ENCODE data around the gene SULT1C3. TPM values are rescaled to one million over a fixed set of nuclear protein-coding genes. Genes with fewer than 3 reads are reported as not detected.

SULT1C3 gene
- total RNA-seq = not detected

DNA sequence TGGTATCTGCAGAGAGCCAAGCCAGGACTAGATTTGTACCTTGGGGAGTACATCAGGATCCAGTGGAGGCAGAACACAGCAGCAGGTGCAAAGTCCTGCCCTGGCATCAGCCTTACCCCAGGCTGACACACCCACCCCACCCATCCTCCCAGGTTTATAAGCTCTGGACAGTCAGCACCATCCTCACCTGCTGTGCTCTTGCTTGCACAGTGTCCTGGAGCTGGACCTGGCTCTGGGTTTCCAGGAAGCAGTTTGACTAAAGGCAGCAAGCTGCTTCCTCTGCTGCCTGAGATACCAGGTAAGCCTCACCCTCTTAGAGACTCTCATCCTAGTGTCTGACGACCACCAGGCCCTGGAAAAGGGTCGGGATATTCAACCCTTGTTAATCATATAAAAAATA lies at the start of gene SULT1C3:
Gene SULT1C3 (plus strand): TSS at position 183 of the 400 bp plus-strand sequence. CDS start 7,227 bp downstream, outside the sequence.
- no peak for DNase-seq

DNA sequence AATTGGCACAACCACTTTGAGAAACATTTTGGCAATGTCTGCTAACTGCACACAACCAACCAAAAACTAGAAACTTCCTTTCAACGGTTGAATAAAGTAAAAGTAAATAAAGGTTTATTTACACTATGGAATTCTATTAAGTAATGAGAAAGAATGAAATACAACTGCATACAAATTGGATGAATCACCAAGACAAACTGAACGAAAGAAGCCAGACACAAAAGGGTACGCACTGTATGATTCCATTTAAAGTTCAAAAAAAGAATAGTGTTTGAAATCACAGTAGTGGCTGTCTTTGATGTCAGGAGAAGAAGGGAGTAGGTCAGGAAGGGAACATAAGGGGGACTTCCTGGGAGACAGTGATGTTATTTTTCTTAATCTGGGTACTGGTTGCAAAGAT lies 46.5 kb upstream of the SULT1C3 start:
- DNase-seq = no peak

DNA sequence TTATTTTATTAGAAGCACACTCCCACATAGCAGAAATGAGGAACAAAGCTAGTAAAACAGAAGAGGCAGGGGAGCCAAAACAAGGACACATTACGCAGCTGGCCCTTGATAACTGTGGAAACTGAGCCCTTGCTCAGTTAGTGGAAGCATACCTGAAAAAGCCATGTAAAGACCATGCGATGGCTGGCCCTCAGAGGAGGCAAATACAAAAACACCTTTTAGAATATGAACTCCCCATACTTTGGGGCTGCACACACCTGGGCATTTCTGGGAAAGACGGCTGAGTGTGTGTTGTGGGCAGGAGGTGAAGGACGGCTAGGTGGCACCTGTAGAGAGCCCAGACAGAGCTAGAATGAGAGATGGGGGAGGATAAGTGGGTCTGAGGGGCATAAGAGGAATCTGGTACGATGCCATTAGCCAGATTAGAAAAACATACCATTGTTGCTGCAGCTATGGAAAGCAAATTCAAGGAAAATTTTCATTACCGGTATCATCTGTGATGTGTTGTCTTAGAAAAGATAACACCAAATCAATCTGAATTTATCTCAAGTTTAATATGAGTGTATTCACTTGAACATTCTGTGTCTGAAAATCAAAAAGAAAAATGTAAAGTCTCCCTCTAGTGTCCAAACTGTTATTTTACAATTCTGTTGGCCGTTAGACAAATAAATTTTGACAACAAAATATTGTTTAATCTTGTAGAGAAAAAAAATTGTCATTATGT lies 45.2 kb upstream of the SULT1C3 start:
- DNase-seq = no peak

DNA sequence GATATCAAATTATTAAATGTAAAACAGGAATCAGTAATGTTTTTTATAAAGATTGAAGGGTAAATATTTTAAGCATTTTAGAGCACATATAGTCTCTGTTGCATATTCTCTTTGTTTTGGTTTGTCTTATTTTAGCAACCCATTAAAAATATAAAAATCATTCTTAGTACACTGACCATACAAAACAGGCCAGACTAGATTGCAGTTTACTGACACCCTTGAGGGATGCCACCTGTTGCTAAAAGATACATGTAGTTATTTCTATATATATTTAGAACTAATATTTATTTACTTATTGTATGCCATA lies 44.7 kb upstream of the SULT1C3 start:
- DNase-seq = no peak

DNA sequence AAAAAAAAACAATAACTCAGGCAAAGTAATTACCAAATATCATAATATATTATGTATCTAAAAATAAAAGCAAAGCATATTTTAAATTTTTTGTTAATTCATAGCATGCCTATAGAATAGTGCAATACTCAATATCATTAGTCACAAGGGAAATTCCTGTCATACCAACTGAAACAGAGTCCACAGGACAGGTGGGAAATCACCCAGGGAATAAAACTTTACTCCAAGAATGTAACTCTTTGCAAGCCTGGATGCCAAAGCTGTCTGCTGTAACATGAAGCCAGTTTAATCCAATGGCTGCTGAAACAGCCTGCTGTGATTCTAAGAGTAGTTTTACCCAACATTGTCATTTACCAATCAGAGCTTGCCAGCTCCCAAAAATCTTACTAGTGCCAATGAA lies 40.0 kb upstream of the SULT1C3 start:
- no peak for DNase-seq

DNA sequence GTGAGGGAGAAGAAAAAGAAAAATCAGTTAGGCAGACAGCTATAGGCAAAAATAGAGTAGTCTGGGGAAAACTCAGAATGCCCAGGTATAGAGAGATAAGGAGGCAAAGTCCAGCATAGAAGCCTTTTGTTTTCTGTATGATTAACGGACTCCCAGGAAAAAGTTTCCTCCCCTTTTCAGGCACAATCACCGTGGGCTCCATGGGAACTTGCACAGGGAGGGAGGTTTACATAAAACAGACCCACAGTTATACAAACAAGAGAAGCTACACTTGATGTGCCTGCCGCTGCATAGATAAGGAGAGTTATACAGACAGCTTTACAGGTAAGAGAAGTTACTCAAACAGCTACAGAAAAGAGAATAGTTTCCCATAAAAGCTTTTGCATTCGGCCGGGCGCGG lies 39.2 kb upstream of the SULT1C3 start:
- no peak for DNase-seq

DNA sequence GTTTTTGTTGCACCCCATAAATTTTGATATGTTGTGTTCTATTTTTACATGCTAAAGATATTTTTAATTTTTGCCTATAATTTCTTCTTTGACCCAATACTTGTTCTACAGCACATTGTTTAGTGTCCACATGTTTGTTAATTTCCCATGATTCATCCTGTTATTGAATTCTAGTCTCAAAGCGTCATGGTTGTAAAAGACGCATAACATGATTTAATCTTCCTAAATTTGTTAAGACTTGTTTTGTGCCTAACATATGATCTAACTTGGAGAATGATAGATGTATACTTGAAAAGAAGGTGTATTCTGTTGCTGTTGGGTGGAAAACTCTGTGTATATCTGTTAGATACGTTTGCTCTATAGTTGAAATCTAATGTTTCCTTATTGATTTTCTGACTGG lies 27.1 kb upstream of the SULT1C3 start:
- DNase-seq = no peak

DNA sequence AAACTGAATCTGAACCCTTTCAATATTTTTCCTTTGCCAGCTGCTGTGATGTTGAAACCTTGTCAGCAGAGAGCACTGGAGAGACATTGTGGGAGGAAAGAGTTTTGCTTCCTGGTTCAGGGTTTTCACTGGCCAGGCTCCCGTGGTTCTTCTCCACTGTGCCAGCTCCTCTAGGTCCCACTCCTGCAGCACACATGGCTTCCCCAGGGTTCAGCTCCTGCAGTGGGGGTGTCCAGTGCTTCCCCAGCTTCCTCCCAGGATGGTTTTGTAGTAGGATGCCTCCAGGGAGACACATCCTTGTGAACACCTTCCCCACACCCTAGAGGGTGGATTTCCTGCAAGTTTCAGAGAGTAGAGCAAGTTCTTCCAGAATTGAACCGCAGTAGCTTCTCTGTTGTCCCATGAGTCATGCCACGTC lies 24.0 kb upstream of the SULT1C3 start:
- no peak for DNase-seq

DNA sequence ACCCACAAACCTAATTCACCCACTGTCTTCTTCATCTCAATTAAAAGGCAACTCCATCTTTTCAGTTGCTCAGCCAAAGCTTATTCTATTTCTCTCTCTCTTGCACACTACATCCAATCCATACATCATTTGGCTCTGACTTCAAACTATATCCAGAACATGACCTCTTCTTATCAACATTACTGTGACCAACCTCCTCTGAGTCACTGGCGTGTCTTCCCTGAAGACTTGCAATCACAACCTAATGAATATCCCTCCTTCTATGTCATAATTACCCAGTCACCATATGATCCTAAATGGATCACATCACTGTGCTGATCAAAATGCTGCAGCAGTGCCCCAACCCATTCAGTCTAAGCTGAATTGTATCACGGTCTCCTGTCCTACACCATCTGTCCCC lies 22.6 kb upstream of the SULT1C3 start:
- no peak for DNase-seq

DNA sequence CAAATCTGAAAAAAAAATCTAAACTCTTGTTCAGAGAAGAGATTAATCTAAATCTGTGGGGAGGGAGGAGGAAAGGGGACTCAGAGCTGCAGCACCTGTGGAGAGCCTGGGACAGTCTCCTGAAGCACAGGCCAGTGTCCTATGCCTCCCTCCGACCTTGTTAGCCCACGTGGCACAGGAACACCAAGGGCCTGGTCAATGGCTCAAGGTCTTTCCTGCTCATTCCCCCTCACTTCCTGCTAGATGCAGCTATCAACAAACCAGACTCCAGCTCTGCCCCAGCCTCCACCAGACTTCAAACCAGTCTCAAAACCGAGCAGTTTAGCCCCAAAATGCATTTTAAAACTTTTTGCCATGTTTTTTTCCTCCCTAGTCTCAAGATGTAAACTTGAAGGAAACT lies 20.1 kb upstream of the SULT1C3 start:
- no peak for DNase-seq

DNA sequence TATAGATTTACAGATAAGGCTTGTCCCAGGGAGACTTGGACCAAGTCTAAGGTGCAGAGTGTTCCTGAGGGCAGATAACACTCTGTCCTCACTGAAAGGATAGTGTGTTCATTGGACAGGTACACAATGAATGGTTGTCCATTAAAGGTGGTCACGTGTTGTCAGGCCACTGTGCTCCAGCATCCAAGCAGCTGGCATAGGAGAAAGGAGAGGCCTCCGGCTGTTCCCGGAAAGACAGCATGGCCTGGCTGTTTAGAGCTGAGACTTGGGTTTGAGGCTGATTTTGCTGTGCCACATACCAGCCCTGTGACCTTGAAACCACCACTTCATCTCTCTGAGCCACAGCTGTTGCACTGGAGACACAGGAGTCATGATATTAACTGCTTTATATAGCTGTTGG lies 19.6 kb upstream of the SULT1C3 start:
- DNase-seq = no peak

DNA sequence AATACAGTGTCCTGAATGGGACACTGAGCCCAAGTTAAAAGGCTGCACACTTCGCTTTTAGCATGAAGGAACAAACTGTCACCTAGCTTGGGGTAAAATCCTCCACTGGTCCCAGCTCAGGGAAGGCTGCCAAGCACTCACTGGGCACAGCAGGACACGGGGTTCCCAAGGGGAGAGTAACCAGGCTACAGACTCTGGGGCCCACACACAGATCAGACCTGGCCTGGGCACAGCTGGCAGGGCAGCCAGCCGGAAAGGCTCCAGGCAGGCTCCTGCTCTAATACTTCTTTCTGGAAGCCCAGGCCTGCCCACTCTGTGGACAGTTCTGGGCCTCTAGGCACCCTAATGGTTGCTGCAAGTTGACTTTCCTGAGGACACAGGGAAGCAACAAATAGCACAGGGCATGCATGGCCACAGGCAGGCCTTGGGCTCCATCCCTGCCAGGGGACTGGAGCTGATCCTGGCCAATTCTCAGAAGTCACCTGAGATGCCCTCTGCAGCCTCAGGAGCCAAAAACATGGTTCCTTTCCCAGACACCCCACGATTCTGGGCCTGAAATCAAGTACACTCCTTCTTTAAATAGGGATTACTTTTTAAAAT lies 18.7 kb upstream of the SULT1C3 start:
- DNase-seq = no peak

DNA sequence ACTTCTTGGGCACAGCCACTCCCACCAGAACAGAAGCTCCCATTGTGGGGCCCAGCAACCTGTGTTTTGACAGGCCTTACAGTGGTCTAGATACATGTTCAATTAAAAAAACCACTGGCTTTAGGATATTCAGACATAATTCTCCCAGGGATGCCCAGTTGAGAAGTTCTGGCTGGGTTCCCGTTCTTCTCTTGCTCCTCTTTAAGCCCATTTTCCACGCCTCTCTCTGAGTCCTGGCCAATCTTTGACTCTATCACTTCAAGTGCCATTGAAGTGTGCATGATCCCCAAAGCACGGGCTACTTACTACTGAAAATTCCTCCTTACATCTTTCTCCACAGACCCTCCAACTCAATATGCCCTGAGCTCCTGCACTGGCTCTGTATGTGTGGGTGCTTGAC lies 17.5 kb upstream of the SULT1C3 start:
- no peak for DNase-seq

DNA sequence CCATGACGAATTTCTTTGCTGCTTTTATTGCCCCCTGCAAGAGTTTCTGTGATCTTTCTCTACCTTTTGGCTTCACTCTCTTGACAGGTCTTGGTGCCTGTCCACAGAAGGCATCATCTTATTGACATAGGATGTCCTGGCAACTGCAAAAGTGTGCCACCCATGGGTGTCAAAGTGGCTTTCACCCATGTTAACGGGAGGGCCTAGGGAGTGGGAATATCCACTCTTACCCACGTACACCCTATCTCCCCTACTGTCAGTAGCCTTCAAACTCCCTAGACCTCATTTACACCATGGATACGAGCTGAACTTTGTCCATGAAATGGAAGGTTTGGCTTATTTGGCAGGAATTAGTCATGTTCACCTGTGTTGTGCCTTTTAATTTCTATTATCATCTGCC lies 16.2 kb upstream of the SULT1C3 start:
- DNase-seq = no peak

DNA sequence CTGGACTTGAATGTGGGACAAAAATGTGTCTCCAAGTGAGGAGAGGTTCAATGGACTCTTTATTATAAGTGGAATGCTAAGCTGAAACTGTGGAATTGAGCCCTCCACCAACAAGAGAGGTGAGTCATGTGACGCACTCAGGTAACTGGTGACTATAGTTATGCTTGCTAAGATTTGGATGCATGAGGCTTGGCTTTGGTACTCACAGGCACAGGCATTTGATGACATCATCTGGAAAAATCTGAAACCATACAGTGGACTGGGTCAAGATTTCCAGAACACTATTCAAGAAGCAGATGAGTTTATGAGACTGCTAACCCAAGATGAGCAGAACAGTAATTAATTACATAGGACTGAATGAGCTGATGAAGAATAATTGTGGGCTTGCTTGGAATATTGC lies 15.7 kb upstream of the SULT1C3 start:
- no peak for DNase-seq

DNA sequence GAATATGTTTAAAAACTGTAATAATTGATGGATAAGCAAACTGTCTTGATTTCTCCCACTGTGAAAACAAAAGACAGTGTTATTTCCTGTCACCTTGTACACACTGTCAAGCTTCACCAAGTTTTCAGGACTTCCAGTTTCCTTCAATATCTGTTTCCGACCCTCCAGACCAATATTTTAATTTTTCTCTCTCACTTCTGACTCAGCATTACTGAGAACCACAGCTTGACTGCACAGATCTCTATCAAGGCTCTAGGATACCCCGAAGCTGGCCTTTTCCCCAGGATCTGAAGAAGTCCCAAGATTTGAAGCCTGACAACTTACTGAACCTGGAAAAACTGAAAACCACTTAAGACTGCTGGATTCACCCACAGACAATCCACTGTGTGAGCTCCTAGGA lies 13.2 kb upstream of the SULT1C3 start:
- no peak for DNase-seq

DNA sequence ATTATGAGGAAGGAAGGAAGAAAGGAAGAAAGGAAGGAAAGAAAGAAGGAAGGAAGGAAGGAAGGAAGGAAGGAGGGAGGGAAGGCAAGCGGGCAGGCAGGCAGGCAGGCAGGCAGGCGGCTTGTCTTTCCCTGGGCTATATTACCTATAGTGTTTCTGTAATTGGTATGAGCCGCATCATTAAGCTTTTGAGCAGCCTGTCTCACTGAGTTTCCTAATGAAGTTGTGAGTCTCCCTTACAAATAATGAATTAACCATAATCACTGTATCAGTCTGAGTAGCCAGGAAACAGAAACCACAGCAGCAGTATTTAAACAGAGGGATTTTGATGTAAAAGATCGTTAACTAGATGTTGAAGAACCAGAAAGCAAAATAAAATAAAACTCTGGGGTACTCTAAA lies 11.8 kb upstream of the SULT1C3 start:
- DNase-seq = no peak

DNA sequence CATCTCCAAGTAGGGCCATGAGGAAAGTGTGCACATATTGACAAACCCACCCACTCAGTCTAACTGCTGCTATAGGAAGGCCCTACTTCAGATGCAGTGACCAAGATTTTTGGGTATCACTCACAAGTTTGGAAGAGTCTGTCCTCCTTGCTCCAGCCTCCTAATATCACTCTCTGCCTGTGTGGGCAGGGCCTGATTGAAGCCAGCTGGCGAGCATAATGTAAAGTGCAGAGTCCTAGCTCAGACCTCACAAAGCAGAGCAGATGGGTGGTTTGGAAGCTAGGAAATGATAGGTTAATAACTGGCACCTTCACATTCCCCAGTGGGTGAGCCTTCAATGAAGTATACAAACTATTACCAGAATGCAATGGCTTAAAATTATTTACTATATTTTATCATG lies 11.2 kb upstream of the SULT1C3 start:
- DNase-seq = no peak

DNA sequence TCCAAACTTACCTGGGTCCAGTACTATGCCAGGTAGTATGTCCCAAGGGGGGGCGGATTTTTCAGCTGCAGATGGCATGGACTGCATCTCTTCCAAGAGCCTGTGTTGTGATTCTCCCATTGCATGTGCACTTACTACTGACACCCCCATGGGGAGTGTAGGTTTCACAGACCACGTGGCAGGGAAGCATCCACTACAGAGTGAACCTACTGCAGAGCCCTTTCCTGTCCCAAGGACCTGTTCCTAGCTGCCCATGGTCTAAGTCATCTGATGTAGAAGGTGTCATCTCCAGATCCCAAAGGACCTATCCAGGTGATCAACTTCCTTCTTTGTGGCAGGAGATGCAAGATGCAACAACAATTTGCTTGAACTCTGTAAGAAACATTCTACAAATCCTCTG lies 9.9 kb upstream of the SULT1C3 start:
- DNase-seq = no peak

DNA sequence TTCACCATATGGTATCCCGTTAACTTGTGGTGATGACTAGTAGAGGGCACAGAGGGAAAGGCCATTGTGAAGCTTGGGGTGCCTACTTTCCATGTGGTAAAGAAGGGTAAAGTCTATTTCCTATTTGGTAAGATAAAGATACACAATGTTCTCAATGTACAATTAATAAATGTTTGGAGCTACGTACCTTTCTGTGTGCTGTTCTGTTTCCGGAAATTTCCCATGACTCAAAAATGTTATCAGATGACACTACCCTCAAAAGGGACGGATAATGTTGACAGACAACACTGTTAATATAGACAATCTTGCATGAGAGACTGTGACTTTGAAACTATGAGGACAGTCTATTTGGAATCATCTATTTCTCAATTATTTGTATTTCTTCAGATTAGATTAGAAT lies 4.2 kb upstream of the SULT1C3 start:
- DNase-seq = no peak

DNA sequence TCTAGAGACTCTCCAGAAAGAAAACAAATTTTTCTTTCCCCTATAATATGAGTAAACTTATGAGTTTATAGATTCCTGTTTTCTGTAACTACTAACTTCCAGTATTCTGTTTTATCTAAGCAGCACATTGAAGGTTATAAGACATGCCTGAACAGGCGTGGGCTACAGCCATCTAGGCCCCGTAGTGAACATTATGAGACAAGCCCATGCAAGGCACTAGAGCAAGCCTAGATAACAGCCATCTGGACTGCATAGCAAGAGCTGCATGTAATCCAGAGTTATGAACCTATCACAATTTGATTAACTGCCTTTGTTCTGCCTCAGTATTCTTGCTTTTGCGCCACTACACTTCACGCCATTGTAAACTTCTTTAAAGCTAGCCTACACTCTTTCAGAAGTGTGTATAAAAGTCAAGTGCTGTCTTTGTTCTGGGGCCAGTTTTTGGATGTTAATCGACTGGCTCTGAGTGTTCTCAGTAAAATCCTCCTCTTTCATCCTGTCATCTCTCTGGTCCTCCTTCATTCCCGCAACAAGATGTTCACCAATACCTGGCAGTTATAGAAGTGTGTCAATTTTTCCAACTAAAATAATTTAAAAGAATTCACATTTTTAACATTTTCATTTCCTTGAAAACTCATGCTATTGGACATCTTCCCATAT lies 3.0 kb upstream of the SULT1C3 start:
- DNase-seq = no peak

DNA sequence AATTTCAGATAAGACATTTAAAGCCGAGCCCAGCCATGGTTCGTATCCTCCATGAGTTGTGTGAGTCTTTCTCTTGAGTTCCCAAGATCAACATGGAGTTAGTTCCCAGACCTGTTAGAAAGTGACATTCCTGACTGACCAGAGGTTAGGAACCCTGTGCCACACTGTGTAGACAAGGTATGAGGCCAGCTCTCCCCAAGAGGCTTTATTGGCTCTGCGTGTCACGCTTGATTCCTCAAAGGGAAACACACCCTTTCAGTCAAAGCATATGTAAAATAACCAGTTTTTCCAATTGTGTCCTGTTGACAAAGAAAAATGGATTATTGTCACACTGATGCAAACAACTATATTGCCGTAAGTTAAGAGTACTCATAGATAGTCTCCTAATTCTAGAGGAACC lies 1.2 kb downstream of the SULT1C3 start:
- DNase-seq = no peak

DNA sequence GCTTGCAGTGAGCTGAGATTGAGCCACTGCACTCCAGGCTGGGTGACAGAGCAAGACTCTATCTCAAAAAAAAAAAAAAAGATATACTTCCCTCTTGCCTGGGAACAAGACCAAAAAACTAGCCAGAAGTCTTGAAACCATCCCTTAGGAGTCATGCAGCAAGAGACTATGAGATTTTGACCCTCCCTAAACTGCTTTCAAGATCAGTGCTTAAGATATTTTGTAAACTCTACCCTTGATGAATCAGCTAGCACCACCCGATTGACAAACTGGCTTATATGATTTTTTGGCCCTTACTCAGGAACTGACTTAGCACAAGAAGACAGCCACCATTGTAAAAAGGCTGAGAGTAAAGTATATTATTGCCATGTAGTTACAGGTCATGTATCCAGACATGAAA lies 3.8 kb downstream of the SULT1C3 start:
- no peak for DNase-seq

Data from occipital lobe (tissue), 2 donors.